Measurements from ENCODE around the gene ZWILCH.

DNA sequence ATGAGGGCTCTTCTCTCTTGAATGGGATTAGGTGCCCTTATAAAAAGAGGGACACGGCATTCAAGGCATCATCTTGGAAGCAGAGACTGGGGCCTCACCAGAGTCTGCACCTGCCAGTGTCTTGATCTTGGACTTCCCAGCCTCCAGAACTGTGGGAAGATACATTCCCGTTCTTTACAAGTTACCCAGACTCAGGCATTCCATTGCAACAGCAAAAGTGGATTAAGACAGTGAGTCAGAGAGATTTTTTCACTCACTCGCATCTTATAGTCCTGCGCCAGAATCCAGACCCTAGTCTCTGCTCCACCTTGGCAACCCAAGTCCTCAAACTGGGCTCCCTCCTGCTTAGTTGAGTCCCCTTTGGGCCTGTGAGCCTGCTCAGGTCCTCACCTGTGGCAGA is 58.0 kb downstream of the ZWILCH start:
- TF ChIP-seq, protein P1, sequence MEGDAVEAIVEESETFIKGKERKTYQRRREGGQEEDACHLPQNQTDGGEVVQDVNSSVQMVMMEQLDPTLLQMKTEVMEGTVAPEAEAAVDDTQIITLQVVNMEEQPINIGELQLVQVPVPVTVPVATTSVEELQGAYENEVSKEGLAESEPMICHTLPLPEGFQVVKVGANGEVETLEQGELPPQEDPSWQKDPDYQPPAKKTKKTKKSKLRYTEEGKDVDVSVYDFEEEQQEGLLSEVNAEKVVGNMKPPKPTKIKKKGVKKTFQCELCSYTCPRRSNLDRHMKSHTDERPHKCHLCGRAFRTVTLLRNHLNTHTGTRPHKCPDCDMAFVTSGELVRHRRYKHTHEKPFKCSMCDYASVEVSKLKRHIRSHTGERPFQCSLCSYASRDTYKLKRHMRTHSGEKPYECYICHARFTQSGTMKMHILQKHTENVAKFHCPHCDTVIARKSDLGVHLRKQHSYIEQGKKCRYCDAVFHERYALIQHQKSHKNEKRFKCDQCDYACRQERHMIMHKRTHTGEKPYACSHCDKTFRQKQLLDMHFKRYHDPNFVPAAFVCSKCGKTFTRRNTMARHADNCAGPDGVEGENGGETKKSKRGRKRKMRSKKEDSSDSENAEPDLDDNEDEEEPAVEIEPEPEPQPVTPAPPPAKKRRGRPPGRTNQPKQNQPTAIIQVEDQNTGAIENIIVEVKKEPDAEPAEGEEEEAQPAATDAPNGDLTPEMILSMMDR (IDR thresholded peaks at IDR 0.05; ENCODE audit: insufficient read depth, low read depth, low read length) = no peak
- TF ChIP-seq EZH2 (IDR thresholded peaks at IDR 0.05; ENCODE audit: insufficient read depth, low read length) = no peak

Measured in astrocyte (in vitro differentiated cells and primary cell).